Activated T-helper 1 cell treated with anti-CD3 and anti-CD28 coated beads, Interleukin-12 subunit alpha, Interleukin-12 subunit beta, Interleukin-2, Interleukin-4 antibody, amounts not matched to agents 30 ng/mL and 10 ng/mL and 1 ng/mL, durations not matched to agents 14 hours and 24 hours and 36 hours (primary cell): ENCODE data around the gene CELA3A. TPM values are rescaled to one million over a fixed set of nuclear protein-coding genes. Genes with fewer than 3 reads are reported as not detected.
"Not testable (repeated sequence)": the region's sequence is repeated elsewhere in the genome, so short reads cannot be mapped to it uniquely, and the experiment has no call there.

Source experiments
- DNase-seq: peaks from one replicate; pipeline ENCODE4 v3.0.0; 2021; ENCODE audit warnings: low spot score
- H3K27ac Mint-ChIP-seq: one replicate; pipeline ENCODE4 v1.8.0; 2021; ENCODE audit warnings: mild to moderate bottlenecking, mixed read lengths
- H3K27me3 Mint-ChIP-seq: one replicate; pipeline ENCODE4 v1.8.0; 2022; ENCODE audit warnings: mild to moderate bottlenecking, moderate library complexity, mixed read lengths; ENCODE audit not compliant: insufficient read depth
- H3K36me3 Mint-ChIP-seq: one replicate; pipeline ENCODE4 v1.8.0; 2021; ENCODE audit warnings: low read depth, mixed read lengths
- H3K4me1 Mint-ChIP-seq: one replicate; pipeline ENCODE4 v1.8.0; 2021; ENCODE audit warnings: low read depth, mixed read lengths
- H3K4me3 Mint-ChIP-seq: one replicate; pipeline ENCODE4 v1.8.0; 2021; ENCODE audit warnings: mild to moderate bottlenecking, moderate library complexity, mixed read lengths
- H3K9me3 Mint-ChIP-seq: one replicate; pipeline ENCODE4 v1.8.0; 2021; ENCODE audit warnings: mixed read lengths
- intact Hi-C: fragments of 100-400 bp; cut with micrococcal nuclease; formaldehyde crosslinking; loops from one replicate; pipeline ENCODE4 v1.15.1; 2024
- total RNA-seq: library from RNA; stranded (reverse); gene quantifications from 2 replicates; pipeline ENCODE4 v1.2.3, GENCODE V29; 2022

Gene CELA3A
- total RNA-seq, result not detected in 2 replicates

- Mint-ChIP-seq H3K4me1 (no peaks in the 10 kb centered on the region), H3K27me3 (peaks cover 7% of the 10 kb centered on the region), H3K27ac (no peak within 1 kb of the TSS), H3K36me3 (no peaks in the 10 kb centered on the region), H3K9me3 (no peaks in the 10 kb centered on the region), H3K4me3 (no peak within 1 kb of the TSS)
- intact Hi-C loops, result no loop called here
- DNase-seq, result no peak
Measured at GRCh38 chr1:22001409-22001808, at the start of gene CELA3A. TSS of gene CELA3A (plus strand) at chr1:22001657. CDS start at chr1:22001675, 18 bp downstream.

GRCh38 chr1:21952786-21953520 lies 48.5 kb upstream of the CELA3A start:
- peaks cover 2% of the 10 kb centered on the region for H3K27me3 Mint-ChIP-seq
- H3K9me3 Mint-ChIP-seq, result no peaks in the 10 kb centered on the region
- peaks cover 18% of the 10 kb centered on the region for H3K4me1 Mint-ChIP-seq
- H3K4me3 Mint-ChIP-seq, result no peak overlapping the region
- no peak for DNase-seq
- intact Hi-C loops, result no loop called here
- H3K36me3 Mint-ChIP-seq, result no peaks in the 10 kb centered on the region
- no peak overlapping the region for H3K27ac Mint-ChIP-seq

GRCh38 chr1:21955058-21955457 lies 46.4 kb upstream of the CELA3A start:
- Mint-ChIP-seq H3K27ac (no peak overlapping the region), H3K36me3 (no peaks in the 10 kb centered on the region), H3K9me3 (no peaks in the 10 kb centered on the region), H3K4me1 (peaks cover 25% of the 10 kb centered on the region), H3K4me3 (no peak overlapping the region), H3K27me3 (peaks cover 2% of the 10 kb centered on the region)
- DNase-seq, result no peak
- intact Hi-C loops, result loop anchor here (5.0 kb wide), 1 partner anchor 173 kb away; the partner anchor contains the start of gene USP48

GRCh38 chr1:21955501-21956281 lies 45.8 kb upstream of the CELA3A start:
- no peak for DNase-seq
- Mint-ChIP-seq H3K9me3 (no peaks in the 10 kb centered on the region), H3K27ac (no peak overlapping the region), H3K36me3 (no peaks in the 10 kb centered on the region), H3K4me3 (no peak overlapping the region), H3K4me1 (peaks cover 25% of the 10 kb centered on the region), H3K27me3 (peaks cover 2% of the 10 kb centered on the region)
- intact Hi-C loops, result loop anchor here (5.0 kb wide), 1 partner anchor 173 kb away; the partner anchor contains the start of gene USP48

GRCh38 chr1:21956720-21957552 lies 44.5 kb upstream of the CELA3A start:
- peak overlapping the region; percentile 26 for H3K27ac Mint-ChIP-seq
- DNase-seq, result peak; percentile 9
- peak overlapping the region; percentile 4 for H3K4me3 Mint-ChIP-seq
- no peaks in the 10 kb centered on the region for H3K9me3 Mint-ChIP-seq
- H3K36me3 Mint-ChIP-seq, result no peaks in the 10 kb centered on the region
- H3K4me1 Mint-ChIP-seq, result peaks cover 25% of the 10 kb centered on the region
- peaks cover 2% of the 10 kb centered on the region for H3K27me3 Mint-ChIP-seq
- intact Hi-C loops, result loop anchor here (5.0 kb wide), 1 partner anchor 175 kb away; the partner anchor contains the start of gene USP48

GRCh38 chr1:21961337-21961736 lies 40.1 kb upstream of the CELA3A start:
- DNase-seq, result no peak
- no peaks in the 10 kb centered on the region for H3K9me3 Mint-ChIP-seq
- no peaks in the 10 kb centered on the region for H3K36me3 Mint-ChIP-seq
- intact Hi-C loops, result loop anchor here (10.0 kb wide), 2 partner anchors 147 to 307 kb away; partner anchors contain the start of gene LDLRAD2
- H3K4me1 Mint-ChIP-seq, result peaks cover 26% of the 10 kb centered on the region
- H3K27me3 Mint-ChIP-seq, result peaks cover 3% of the 10 kb centered on the region
- H3K27ac Mint-ChIP-seq, result no peak overlapping the region
- no peak overlapping the region for H3K4me3 Mint-ChIP-seq

GRCh38 chr1:21961799-21962198 lies 39.7 kb upstream of the CELA3A start:
- no peak for DNase-seq
- H3K27me3 Mint-ChIP-seq, result peaks cover 3% of the 10 kb centered on the region
- H3K9me3 Mint-ChIP-seq, result no peaks in the 10 kb centered on the region
- H3K36me3 Mint-ChIP-seq, result no peaks in the 10 kb centered on the region
- no peak overlapping the region for H3K4me3 Mint-ChIP-seq
- intact Hi-C loops, result loop anchor here (10.0 kb wide), 2 partner anchors 147 to 307 kb away; partner anchors contain the start of gene LDLRAD2
- peaks cover 22% of the 10 kb centered on the region for H3K4me1 Mint-ChIP-seq
- H3K27ac Mint-ChIP-seq, result no peak overlapping the region

- DNase-seq, result peak; percentile 70
- Mint-ChIP-seq H3K36me3 (no peaks in the 10 kb centered on the region), H3K9me3 (no peaks in the 10 kb centered on the region), H3K27me3 (peaks cover 3% of the 10 kb centered on the region), H3K4me1 (peaks cover 5% of the 10 kb centered on the region), H3K27ac (peak overlapping the region; percentile 1), H3K4me3 (no peak overlapping the region)
- intact Hi-C loops, result loop anchor here (1.0 to 10.0 kb wide), 5 partner anchors 27 to 455 kb away; partner anchors contain the start of genes ALPL, HSPG2 and LDLRAD2
Measured at GRCh38 chr1:21963477-21964217, 37.8 kb upstream of the CELA3A start.

GRCh38 chr1:21966247-21967000 lies 35.0 kb upstream of the CELA3A start:
- DNase-seq, result no peak
- intact Hi-C loops, result loop anchor here (10.0 kb wide), 2 partner anchors 152 to 312 kb away; partner anchors contain the start of gene LDLRAD2
- H3K9me3 Mint-ChIP-seq, result no peaks in the 10 kb centered on the region
- H3K27ac Mint-ChIP-seq, result no peak overlapping the region
- no peaks in the 10 kb centered on the region for H3K36me3 Mint-ChIP-seq
- peaks cover 5% of the 10 kb centered on the region for H3K4me1 Mint-ChIP-seq
- H3K27me3 Mint-ChIP-seq, result peaks cover 3% of the 10 kb centered on the region
- no peak overlapping the region for H3K4me3 Mint-ChIP-seq

GRCh38 chr1:21967216-21967615 lies 34.2 kb upstream of the CELA3A start:
- H3K27me3 Mint-ChIP-seq, H3K9me3 Mint-ChIP-seq, H3K4me3 Mint-ChIP-seq, H3K27ac Mint-ChIP-seq, H3K36me3 Mint-ChIP-seq, DNase-seq, H3K4me1 Mint-ChIP-seq: not testable (repeated sequence)
- intact Hi-C loops, result loop anchor here (10.0 kb wide), 2 partner anchors 152 to 312 kb away; partner anchors contain the start of gene LDLRAD2

GRCh38 chr1:21969066-21969465 lies 32.4 kb upstream of the CELA3A start:
- H3K27me3 Mint-ChIP-seq, H3K9me3 Mint-ChIP-seq, H3K27ac Mint-ChIP-seq, DNase-seq, H3K4me3 Mint-ChIP-seq, H3K4me1 Mint-ChIP-seq, H3K36me3 Mint-ChIP-seq: not testable (repeated sequence)
- intact Hi-C loops, result loop anchor here (10.0 kb wide), 2 partner anchors 154 to 314 kb away; partner anchors contain the start of gene LDLRAD2
